HEK293 (cell line): ENCODE data around the gene ATP5F1B.

Source experiments
- BCL11B ChIP-seq: fragments of 450-650 bp; formaldehyde crosslinking; IDR thresholded peaks from 2 replicates; pipeline ENCODE4 v1.5.1; 2016; ENCODE audit warnings: low read depth, missing biosample characterization, missing genetic modification characterization
- GLIS2 ChIP-seq: fragments of 450-650 bp; formaldehyde crosslinking; IDR thresholded peaks from 2 replicates; pipeline ENCODE4 v1.5.1; 2016; ENCODE audit warnings: missing biosample characterization, missing genetic modification characterization
- REPIN1 ChIP-seq: fragments of 450-650 bp; formaldehyde crosslinking; IDR thresholded peaks from 2 replicates; pipeline ENCODE4 v1.5.1; 2017; ENCODE audit warnings: missing biosample characterization, missing genetic modification characterization, low read depth
- SCRT2 ChIP-seq: fragments of 450-650 bp; formaldehyde crosslinking; IDR thresholded peaks from 2 replicates; pipeline ENCODE4 v1.5.1; 2016; ENCODE audit warnings: missing biosample characterization, missing genetic modification characterization
- SETDB1 ChIP-seq: IDR thresholded peaks from one replicate; pipeline ENCODE4 v1.6.1; 2017; ENCODE audit warnings: mild to moderate bottlenecking, low read length, moderate library complexity, mixed read lengths; ENCODE audit not compliant: insufficient read length
- SP2 ChIP-seq: fragments of 450-650 bp; formaldehyde crosslinking; IDR thresholded peaks from 2 replicates; pipeline ENCODE4 v1.5.1; 2016; ENCODE audit warnings: missing biosample characterization, missing genetic modification characterization
- TCF7L2 ChIP-seq: IDR thresholded peaks from 2 replicates; pipeline ENCODE4 v1.6.1; 2011; ENCODE audit warnings: low read depth, mild to moderate bottlenecking, inconsistent platforms, low read length, moderate library complexity, borderline replicate concordance
- ZBTB1 ChIP-seq: fragments of 450-650 bp; formaldehyde crosslinking; IDR thresholded peaks from 2 replicates; pipeline ENCODE4 v1.5.1; 2016; ENCODE audit warnings: missing biosample characterization, missing genetic modification characterization
- ZBTB8A ChIP-seq: fragments of 450-650 bp; formaldehyde crosslinking; IDR thresholded peaks from 2 replicates; pipeline ENCODE4 v1.5.1; 2016; ENCODE audit warnings: missing biosample characterization, missing genetic modification characterization
- ZFP3 ChIP-seq: fragments of 450-650 bp; formaldehyde crosslinking; IDR thresholded peaks from 2 replicates; pipeline ENCODE4 v1.5.1; 2016; ENCODE audit warnings: low read depth, missing biosample characterization, missing genetic modification characterization
- ZNF146 ChIP-seq: fragments of 450-650 bp; formaldehyde crosslinking; IDR thresholded peaks from 2 replicates; pipeline ENCODE4 v1.5.1; 2016; ENCODE audit warnings: missing biosample characterization, missing genetic modification characterization
- ZNF174 ChIP-seq: fragments of 450-650 bp; formaldehyde crosslinking; IDR thresholded peaks from 2 replicates; pipeline ENCODE4 v1.5.0; 2017; ENCODE audit warnings: missing biosample characterization, mild to moderate bottlenecking, missing genetic modification characterization
- ZNF184 ChIP-seq: fragments of 450-650 bp; IDR thresholded peaks from 2 replicates; pipeline ENCODE4 v1.5.1; 2018; ENCODE audit warnings: missing biosample characterization, mild to moderate bottlenecking, missing genetic modification characterization
- ZNF239 ChIP-seq: fragments of 450-650 bp; formaldehyde crosslinking; IDR thresholded peaks from 2 replicates; pipeline ENCODE4 v1.5.1; 2016; ENCODE audit warnings: missing biosample characterization, missing genetic modification characterization
- ZNF335 ChIP-seq: fragments of 450-650 bp; formaldehyde crosslinking; conservative IDR thresholded peaks from 2 replicates; pipeline ENCODE4 v1.5.1; 2016; ENCODE audit warnings: missing biosample characterization, missing genetic modification characterization
- ZNF354C ChIP-seq: fragments of 450-650 bp; formaldehyde crosslinking; IDR thresholded peaks from 2 replicates; pipeline ENCODE4 v1.5.1; 2016; ENCODE audit warnings: missing biosample characterization, missing genetic modification characterization, low read depth, borderline replicate concordance
- ZNF423 ChIP-seq: fragments of 450-650 bp; formaldehyde crosslinking; IDR thresholded peaks from 2 replicates; pipeline ENCODE4 v1.5.1; 2016; ENCODE audit warnings: missing biosample characterization, missing genetic modification characterization
- ZNF514 ChIP-seq: fragments of 450-650 bp; formaldehyde crosslinking; IDR thresholded peaks from 2 replicates; pipeline ENCODE4 v1.5.1; 2016; ENCODE audit warnings: missing biosample characterization, missing genetic modification characterization
- ZNF621 ChIP-seq: fragments of 450-650 bp; formaldehyde crosslinking; IDR thresholded peaks from 2 replicates; pipeline ENCODE4 v1.5.1; 2017; ENCODE audit warnings: missing biosample characterization, missing genetic modification characterization
- ZNF670 ChIP-seq: fragments of 450-650 bp; formaldehyde crosslinking; IDR thresholded peaks from 2 replicates; pipeline ENCODE4 v1.5.1; 2016; ENCODE audit warnings: missing biosample characterization, missing genetic modification characterization, low read depth
- ZNF677 ChIP-seq: fragments of 450-650 bp; IDR thresholded peaks from 2 replicates; pipeline ENCODE4 v1.5.0; 2018; ENCODE audit warnings: missing biosample characterization, mild to moderate bottlenecking, missing genetic modification characterization, moderate library complexity
- ZNF785 ChIP-seq: fragments of 450-650 bp; formaldehyde crosslinking; IDR thresholded peaks from 2 replicates; pipeline ENCODE4 v1.5.1; 2016; ENCODE audit warnings: missing biosample characterization, missing genetic modification characterization
- ZNF791 ChIP-seq: fragments of 450-650 bp; formaldehyde crosslinking; IDR thresholded peaks from 2 replicates; pipeline ENCODE4 v1.5.1; 2016; ENCODE audit warnings: missing biosample characterization, missing genetic modification characterization
- ZNF830 ChIP-seq: fragments of 450-650 bp; IDR thresholded peaks from 2 replicates; pipeline ENCODE4 v1.5.0; 2018; ENCODE audit warnings: missing biosample characterization, missing genetic modification characterization, low read depth, mild to moderate bottlenecking, moderate library complexity
- ZSCAN30 ChIP-seq: fragments of 450-650 bp; IDR thresholded peaks from 2 replicates; pipeline ENCODE4 v1.5.1; 2018; ENCODE audit warnings: missing biosample characterization, mild to moderate bottlenecking, missing genetic modification characterization, moderate library complexity
- TF ChIP-seq, protein P1 (sequence below): fragments of 450-650 bp; formaldehyde crosslinking; IDR thresholded peaks from 2 replicates; pipeline ENCODE4 v1.5.1; 2016; ENCODE audit warnings: missing biosample characterization, missing genetic modification characterization
- TF ChIP-seq, protein P2 (sequence below): fragments of 450-650 bp; formaldehyde crosslinking; IDR thresholded peaks from 2 replicates; pipeline ENCODE4 v1.5.1; 2016; ENCODE audit warnings: missing biosample characterization, missing genetic modification characterization, low read depth
- TF ChIP-seq, protein P3 (sequence below): fragments of 450-650 bp; formaldehyde crosslinking; IDR thresholded peaks from 2 replicates; pipeline ENCODE4; 2016; ENCODE audit warnings: missing biosample characterization, missing genetic modification characterization
- TF ChIP-seq, protein P4 (sequence below): fragments of 450-650 bp; formaldehyde crosslinking; IDR thresholded peaks from 2 replicates; pipeline ENCODE4 v1.5.1; 2016; ENCODE audit warnings: missing biosample characterization, missing genetic modification characterization
- TF ChIP-seq, protein P5 (sequence below): fragments of 450-650 bp; formaldehyde crosslinking; IDR thresholded peaks from 2 replicates; pipeline ENCODE4 v1.5.1; 2016; ENCODE audit warnings: missing biosample characterization, missing genetic modification characterization
- TF ChIP-seq, protein P6 (sequence below): fragments of 450-650 bp; formaldehyde crosslinking; IDR thresholded peaks from 2 replicates; pipeline ENCODE4 v1.5.1; 2016; ENCODE audit warnings: missing biosample characterization, missing genetic modification characterization

The ATP5F1B gene

DNA sequence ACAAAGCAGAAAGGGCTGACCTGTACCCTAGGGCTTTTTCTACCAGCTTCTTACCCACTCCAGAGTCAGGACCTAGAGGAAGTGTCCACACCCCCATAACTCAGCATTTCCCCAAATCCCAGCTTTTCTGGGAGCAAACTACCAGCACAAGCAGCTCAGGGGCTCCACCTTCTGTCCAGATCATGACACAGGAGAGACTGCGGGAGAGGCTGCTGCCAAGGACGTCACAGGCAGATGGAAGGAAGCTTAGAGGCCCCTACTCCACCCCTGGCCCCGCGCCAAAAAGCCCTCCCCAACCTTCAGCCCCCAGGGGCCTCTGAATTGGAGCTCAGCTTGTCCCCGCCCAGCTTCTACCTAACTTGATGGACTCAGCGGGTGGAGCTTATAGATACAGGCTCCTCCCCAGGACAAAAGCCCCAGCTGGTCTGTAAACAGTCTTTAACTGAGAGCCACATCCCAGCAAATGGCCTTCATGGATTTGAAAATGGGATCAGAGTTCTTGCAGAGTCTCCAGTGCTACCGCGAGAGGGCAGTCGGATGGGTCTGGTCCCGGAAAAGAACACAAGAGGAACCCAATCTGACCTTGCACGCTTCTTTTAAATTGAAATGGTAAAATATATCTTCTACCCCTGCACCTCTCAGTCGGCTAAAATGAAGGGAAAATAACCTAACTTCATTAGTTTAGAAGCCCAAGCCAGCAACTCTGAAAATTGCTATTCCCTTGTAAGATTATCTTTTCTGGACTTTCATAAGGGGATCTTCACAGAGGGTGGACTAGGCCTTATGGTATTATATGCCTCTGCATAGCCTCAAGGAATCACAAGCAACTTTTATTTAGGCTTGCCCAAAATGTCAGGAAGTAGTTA is 8.9 kb downstream of the ATP5F1B start (continued):
- TF ChIP-seq, protein P1, sequence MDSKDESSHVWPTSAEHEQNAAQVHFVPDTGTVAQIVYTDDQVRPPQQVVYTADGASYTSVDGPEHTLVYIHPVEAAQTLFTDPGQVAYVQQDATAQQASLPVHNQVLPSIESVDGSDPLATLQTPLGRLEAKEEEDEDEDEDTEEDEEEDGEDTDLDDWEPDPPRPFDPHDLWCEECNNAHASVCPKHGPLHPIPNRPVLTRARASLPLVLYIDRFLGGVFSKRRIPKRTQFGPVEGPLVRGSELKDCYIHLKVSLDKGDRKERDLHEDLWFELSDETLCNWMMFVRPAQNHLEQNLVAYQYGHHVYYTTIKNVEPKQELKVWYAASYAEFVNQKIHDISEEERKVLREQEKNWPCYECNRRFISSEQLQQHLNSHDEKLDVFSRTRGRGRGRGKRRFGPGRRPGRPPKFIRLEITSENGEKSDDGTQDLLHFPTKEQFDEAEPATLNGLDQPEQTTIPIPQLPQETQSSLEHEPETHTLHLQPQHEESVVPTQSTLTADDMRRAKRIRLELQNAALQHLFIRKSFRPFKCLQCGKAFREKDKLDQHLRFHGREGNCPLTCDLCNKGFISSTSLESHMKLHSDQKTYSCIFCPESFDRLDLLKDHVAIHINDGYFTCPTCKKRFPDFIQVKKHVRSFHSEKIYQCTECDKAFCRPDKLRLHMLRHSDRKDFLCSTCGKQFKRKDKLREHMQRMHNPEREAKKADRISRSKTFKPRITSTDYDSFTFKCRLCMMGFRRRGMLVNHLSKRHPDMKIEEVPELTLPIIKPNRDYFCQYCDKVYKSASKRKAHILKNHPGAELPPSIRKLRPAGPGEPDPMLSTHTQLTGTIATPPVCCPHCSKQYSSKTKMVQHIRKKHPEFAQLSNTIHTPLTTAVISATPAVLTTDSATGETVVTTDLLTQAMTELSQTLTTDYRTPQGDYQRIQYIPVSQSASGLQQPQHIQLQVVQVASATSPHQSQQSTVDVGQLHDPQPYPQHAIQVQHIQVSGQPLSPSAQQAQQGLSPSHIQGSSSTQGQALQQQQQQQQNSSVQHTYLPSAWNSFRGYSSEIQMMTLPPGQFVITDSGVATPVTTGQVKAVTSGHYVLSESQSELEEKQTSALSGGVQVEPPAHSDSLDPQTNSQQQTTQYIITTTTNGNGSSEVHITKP, result peak; percentile 79
- TF ChIP-seq TCF7L2 (no peak), ZNF335 (0 out of 2 replicates have a peak, but pooled peaks have one; percentile 17), ZFP3 (no peak), ZBTB1 (tag by site-specific recombination) (no peak), ZBTB8A (tag by site-specific recombination) (peak; percentile 73), GLIS2 (tag by site-specific recombination) (peak; percentile 77), ZNF514 (tag by site-specific recombination) (no peak), ZNF174 (tag by site-specific recombination) (no peak), ZNF670 (tag by site-specific recombination) (no peak), SP2 (tag by site-specific recombination) (peak; percentile 84), ZNF621 (tag by site-specific recombination) (no peak), ZNF830 (no peak), ZSCAN30 (tag by site-specific recombination) (peak; percentile 100), ZNF423 (tag by site-specific recombination) (peak; percentile 79), SETDB1 (no peak), ZNF791 (tag by site-specific recombination) (no peak), BCL11B (tag by site-specific recombination) (peak; percentile 58; the same call in 1 of the 2 replicates), ZNF354C (no peak), ZNF677 (no peak), ZNF146 (0 out of 2 replicates have a peak, but pooled peaks have one; percentile 2), ZNF184 (tag by site-specific recombination) (peak; percentile 93), ZNF785 (tag by site-specific recombination) (no peak), REPIN1 (tag by site-specific recombination) (no peak), ZNF239 (tag by site-specific recombination) (no peak), SCRT2 (tag by site-specific recombination) (no peak)
- TF ChIP-seq, protein P2, sequence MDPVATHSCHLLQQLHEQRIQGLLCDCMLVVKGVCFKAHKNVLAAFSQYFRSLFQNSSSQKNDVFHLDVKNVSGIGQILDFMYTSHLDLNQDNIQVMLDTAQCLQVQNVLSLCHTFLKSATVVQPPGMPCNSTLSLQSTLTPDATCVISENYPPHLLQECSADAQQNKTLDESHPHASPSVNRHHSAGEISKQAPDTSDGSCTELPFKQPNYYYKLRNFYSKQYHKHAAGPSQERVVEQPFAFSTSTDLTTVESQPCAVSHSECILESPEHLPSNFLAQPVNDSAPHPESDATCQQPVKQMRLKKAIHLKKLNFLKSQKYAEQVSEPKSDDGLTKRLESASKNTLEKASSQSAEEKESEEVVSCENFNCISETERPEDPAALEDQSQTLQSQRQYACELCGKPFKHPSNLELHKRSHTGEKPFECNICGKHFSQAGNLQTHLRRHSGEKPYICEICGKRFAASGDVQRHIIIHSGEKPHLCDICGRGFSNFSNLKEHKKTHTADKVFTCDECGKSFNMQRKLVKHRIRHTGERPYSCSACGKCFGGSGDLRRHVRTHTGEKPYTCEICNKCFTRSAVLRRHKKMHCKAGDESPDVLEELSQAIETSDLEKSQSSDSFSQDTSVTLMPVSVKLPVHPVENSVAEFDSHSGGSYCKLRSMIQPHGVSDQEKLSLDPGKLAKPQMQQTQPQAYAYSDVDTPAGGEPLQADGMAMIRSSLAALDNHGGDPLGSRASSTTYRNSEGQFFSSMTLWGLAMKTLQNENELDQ (tag by site-specific recombination), result no peak
- TF ChIP-seq, protein P3, sequence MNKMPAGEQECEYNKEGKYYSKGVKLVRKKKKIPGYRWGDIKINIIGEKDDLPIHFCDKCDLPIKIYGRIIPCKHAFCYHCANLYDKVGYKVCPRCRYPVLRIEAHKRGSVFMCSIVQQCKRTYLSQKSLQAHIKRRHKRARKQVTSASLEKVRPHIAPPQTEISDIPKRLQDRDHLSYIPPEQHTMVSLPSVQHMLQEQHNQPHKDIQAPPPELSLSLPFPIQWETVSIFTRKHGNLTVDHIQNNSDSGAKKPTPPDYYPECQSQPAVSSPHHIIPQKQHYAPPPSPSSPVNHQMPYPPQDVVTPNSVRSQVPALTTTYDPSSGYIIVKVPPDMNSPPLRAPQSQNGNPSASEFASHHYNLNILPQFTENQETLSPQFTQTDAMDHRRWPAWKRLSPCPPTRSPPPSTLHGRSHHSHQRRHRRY (tag by site-specific recombination), result no peak
- TF ChIP-seq, protein P4, sequence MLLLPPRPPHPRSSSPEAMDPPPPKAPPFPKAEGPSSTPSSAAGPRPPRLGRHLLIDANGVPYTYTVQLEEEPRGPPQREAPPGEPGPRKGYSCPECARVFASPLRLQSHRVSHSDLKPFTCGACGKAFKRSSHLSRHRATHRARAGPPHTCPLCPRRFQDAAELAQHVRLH (tag by site-specific recombination), result no peak
- TF ChIP-seq, protein P5, sequence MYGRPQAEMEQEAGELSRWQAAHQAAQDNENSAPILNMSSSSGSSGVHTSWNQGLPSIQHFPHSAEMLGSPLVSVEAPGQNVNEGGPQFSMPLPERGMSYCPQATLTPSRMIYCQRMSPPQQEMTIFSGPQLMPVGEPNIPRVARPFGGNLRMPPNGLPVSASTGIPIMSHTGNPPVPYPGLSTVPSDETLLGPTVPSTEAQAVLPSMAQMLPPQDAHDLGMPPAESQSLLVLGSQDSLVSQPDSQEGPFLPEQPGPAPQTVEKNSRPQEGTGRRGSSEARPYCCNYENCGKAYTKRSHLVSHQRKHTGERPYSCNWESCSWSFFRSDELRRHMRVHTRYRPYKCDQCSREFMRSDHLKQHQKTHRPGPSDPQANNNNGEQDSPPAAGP (tag by site-specific recombination), result no peak
- TF ChIP-seq, protein P6, sequence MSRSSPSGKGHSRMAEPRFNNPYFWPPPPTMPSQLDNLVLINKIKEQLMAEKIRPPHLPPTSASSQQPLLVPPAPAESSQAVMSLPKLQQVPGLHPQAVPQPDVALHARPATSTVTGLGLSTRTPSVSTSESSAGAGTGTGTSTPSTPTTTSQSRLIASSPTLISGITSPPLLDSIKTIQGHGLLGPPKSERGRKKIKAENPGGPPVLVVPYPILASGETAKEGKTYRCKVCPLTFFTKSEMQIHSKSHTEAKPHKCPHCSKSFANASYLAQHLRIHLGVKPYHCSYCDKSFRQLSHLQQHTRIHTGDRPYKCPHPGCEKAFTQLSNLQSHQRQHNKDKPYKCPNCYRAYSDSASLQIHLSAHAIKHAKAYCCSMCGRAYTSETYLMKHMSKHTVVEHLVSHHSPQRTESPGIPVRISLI (tag by site-specific recombination), result no peak
